ENCODE measurements around the gene TACC3. TPM values are rescaled to one million over a fixed set of nuclear protein-coding genes. Genes with fewer than 3 reads are reported as not detected.

TACC3 gene
- total RNA-seq, 1 experiment from 2014 or later, result 156 TPM

DNA sequence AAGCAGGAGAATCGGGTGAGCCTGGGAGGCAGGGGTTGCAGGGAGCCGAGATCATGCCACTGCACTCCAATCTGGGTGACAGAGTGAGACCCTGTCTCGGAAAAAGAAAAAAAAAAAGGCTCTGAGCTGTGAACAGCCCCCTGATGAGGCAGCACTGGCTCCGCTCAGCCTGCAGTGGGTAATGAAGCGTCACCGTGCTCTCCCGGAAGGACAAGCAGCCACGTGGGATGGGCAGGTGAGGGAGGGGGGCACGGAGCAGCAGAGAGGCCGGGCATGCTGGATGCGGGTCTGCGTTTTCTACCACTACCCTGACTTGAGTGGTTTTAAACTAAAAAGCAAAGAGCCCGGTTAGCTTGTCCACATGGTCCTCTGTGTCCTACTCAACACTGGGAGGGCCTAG, 15.5 kb downstream of the TACC3 start:
- no peaks in the 10 kb centered on the region for H3K23me2 ChIP-seq (ENCODE audit: insufficient read length, low read depth, low read length, poor library complexity, severe bottlenecking)

More for the DNA sequence above, 15.5 kb downstream of the TACC3 start:
- no peak overlapping the region for H2BK120ac ChIP-seq (ENCODE audit: low read depth, low read length, poor library complexity, severe bottlenecking)
- H3K4me2 ChIP-seq (ENCODE audit: insufficient read depth, insufficient read length, low read length), result no peak overlapping the region
- Mint-ChIP-seq H3K9me3 (peaks cover 19 to 20% of the 10 kb centered on the region in 2 experiments), H3K36me3 (ENCODE audit: insufficient read depth in 1 of 3, low read depth in 3 of 3) (peaks cover 74 to 100% (median 98%) of the 10 kb centered on the region in 3 experiments), H3K27ac (no peak overlapping the region), H3K27me3 (ENCODE audit: low read depth) (no peaks in the 10 kb centered on the region), H3K4me3 (no peak overlapping the region; a peak in 1 of 5 replicates), H3K4me1 (no peaks in the 10 kb centered on the region)
- H3K9ac ChIP-seq (ENCODE audit: extremely low read depth, insufficient read length, low read length), result no peak overlapping the region
- no peak overlapping the region for H4K5ac ChIP-seq (ENCODE audit: insufficient read length, low read depth, low read length)
- no peak overlapping the region for H3K18ac ChIP-seq (ENCODE audit: insufficient read length, low read depth, low read length)
- no peaks in the 10 kb centered on the region for H3K4me1 ChIP-seq (ENCODE audit: insufficient read depth, low read length)
- H2BK5ac ChIP-seq (ENCODE audit: insufficient read length, low read length), result no peak overlapping the region
- no peak overlapping the region for H2BK12ac ChIP-seq (ENCODE audit: insufficient read length, low read depth, low read length)
- H3K79me1 ChIP-seq (ENCODE audit: insufficient read depth, low read depth, low read length, poor library complexity, severe bottlenecking), result no peaks in the 10 kb centered on the region
- TF ChIP-seq, protein P1, sequence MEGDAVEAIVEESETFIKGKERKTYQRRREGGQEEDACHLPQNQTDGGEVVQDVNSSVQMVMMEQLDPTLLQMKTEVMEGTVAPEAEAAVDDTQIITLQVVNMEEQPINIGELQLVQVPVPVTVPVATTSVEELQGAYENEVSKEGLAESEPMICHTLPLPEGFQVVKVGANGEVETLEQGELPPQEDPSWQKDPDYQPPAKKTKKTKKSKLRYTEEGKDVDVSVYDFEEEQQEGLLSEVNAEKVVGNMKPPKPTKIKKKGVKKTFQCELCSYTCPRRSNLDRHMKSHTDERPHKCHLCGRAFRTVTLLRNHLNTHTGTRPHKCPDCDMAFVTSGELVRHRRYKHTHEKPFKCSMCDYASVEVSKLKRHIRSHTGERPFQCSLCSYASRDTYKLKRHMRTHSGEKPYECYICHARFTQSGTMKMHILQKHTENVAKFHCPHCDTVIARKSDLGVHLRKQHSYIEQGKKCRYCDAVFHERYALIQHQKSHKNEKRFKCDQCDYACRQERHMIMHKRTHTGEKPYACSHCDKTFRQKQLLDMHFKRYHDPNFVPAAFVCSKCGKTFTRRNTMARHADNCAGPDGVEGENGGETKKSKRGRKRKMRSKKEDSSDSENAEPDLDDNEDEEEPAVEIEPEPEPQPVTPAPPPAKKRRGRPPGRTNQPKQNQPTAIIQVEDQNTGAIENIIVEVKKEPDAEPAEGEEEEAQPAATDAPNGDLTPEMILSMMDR (conservative IDR thresholded peaks at IDR 0.05), result no peak
- peaks cover 13% of the 10 kb centered on the region for H3K9me3 ChIP-seq (ENCODE audit: control insufficient read depth, low read depth, low read length)
- no peak overlapping the region for H3K4ac ChIP-seq (ENCODE audit: low read depth, low read length)
- H3K56ac ChIP-seq (ENCODE audit: insufficient read length, low read depth, low read length), result no peak overlapping the region
- H4K20me1 ChIP-seq (ENCODE audit: control insufficient read depth, insufficient read depth, insufficient read length), result no peaks in the 10 kb centered on the region
- no peaks in the 10 kb centered on the region for H3K27me3 ChIP-seq (ENCODE audit: insufficient read depth, low read length)
- no CpG with 5 or more reads among the region's 13 CpGs for WGBS (ENCODE audit: extremely low coverage, insufficient read length, low lambda C conversion rate)
- no peaks in the 10 kb centered on the region for H3K79me2 ChIP-seq (ENCODE audit: insufficient read depth, low read length)
- H2BK20ac ChIP-seq (ENCODE audit: low read depth, low read length, poor library complexity, severe bottlenecking), result no peak overlapping the region
- H3T11ph ChIP-seq (ENCODE audit: low read length), result no peak overlapping the region
- H3K23ac ChIP-seq (ENCODE audit: insufficient read length, low read depth, low read length), result no peak overlapping the region
- no peak overlapping the region for H2AFZ ChIP-seq (ENCODE audit: low read length)
- DNase-seq, result no peak
- no peak overlapping the region for H3K27ac ChIP-seq (ENCODE audit: insufficient read length, low read depth, low read length)
- H2BK15ac ChIP-seq (ENCODE audit: low read depth, low read length), result no peak overlapping the region
- no peak overlapping the region for H2AK5ac ChIP-seq (ENCODE audit: insufficient read length, low read length)
- H3K14ac ChIP-seq (ENCODE audit: insufficient read depth, low read length), result no peak overlapping the region
- H4K8ac ChIP-seq (replicated peaks; ENCODE audit: insufficient read length, low read depth, low read length), result no peak overlapping the region
- H4K91ac ChIP-seq (ENCODE audit: insufficient read length, low read depth, low read length), result no peak overlapping the region
